SK-N-MC (cell line): Measurements from ENCODE around the gene FBXL16.

Source experiments
- EZH2 ChIP-seq: fragments of 200-600 bp; sonication (generic); IDR thresholded peaks from one replicate; pipeline ENCODE4 v1.6.1; 2017; ENCODE audit warnings: antibody characterized with exemption
- FOXP2 ChIP-seq: optimal IDR thresholded peaks from 2 replicates; pipeline ENCODE3; 2011; ENCODE audit warnings: mild to moderate bottlenecking, moderate library complexity; ENCODE audit not compliant: insufficient read depth; ENCODE audit errors: extremely low read length, control extremely low read depth
- POLR2AphosphoS5 ChIP-seq: IDR thresholded peaks from 2 replicates; pipeline ENCODE4 v1.6.1; 2012; ENCODE audit warnings: mild to moderate bottlenecking, low read depth, low read length, borderline replicate concordance

- no peak for TF ChIP-seq EZH2
- no peak for TF ChIP-seq POLR2AphosphoS5
- no peak for TF ChIP-seq FOXP2
These were observed 12.2 kb downstream of the FBXL16 start for GRCh38 chr16:693364-693763.
